Activated gamma-delta T cell treated with Interleukin-2 at 50 U/mL for 16 hours (primary cell): ENCODE data around the gene SPATS2L.

ENCODE experiments used
- DNase-seq: peaks from one replicate; pipeline ENCODE4 v3.0.0-alpha.2; 2020

The SPATS2L gene, protein sequence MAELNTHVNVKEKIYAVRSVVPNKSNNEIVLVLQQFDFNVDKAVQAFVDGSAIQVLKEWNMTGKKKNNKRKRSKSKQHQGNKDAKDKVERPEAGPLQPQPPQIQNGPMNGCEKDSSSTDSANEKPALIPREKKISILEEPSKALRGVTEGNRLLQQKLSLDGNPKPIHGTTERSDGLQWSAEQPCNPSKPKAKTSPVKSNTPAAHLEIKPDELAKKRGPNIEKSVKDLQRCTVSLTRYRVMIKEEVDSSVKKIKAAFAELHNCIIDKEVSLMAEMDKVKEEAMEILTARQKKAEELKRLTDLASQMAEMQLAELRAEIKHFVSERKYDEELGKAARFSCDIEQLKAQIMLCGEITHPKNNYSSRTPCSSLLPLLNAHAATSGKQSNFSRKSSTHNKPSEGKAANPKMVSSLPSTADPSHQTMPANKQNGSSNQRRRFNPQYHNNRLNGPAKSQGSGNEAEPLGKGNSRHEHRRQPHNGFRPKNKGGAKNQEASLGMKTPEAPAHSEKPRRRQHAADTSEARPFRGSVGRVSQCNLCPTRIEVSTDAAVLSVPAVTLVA

GRCh38 chr2:200306196-200306930 lies at the start of gene SPATS2L:
TSS of gene SPATS2L (plus strand) at chr2:200306693. CDS start at chr2:200389245, 82,552 bp downstream.
- DNase-seq: peak; percentile 41

DNA sequence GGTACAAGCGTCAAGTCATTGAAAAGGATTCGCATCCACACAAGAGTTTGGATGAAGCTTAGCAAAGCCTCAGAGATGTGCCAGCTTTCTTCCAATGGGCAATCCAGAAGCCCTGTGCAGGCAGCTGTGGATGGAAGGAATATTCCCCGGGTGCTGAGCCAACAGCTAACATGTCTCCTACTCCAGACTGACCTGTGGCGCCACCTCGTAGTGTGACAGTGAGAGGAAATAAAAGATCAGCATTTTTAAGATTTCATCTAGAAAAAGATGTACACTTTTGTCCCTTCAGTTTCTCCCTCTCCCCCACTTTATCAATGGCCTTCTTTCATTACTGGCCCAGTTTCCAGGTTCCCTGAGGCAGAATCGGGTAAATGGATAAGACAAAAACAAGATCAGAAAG lies 48.9 kb upstream of the SPATS2L start:
- DNase-seq: no peak

DNA sequence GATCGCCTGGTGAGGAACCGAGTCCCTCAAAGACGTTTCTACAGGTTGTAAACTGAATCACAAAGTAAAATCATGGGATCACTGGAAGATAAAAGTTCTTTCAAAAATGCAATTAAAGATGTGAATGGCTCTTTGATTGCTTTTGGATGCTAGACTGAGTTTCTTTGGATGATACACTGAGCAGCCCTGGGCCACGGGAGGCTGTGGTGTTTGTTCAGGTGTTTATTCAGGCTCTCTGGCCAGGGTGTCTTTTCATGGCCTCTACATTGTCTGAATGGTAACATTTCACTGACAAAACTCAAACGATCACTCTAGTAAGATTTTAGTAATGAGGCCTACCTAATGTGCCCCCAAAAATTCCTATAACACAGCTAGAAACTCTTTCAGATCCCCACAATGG lies 48.4 kb upstream of the SPATS2L start:
- DNase-seq: no peak

DNA sequence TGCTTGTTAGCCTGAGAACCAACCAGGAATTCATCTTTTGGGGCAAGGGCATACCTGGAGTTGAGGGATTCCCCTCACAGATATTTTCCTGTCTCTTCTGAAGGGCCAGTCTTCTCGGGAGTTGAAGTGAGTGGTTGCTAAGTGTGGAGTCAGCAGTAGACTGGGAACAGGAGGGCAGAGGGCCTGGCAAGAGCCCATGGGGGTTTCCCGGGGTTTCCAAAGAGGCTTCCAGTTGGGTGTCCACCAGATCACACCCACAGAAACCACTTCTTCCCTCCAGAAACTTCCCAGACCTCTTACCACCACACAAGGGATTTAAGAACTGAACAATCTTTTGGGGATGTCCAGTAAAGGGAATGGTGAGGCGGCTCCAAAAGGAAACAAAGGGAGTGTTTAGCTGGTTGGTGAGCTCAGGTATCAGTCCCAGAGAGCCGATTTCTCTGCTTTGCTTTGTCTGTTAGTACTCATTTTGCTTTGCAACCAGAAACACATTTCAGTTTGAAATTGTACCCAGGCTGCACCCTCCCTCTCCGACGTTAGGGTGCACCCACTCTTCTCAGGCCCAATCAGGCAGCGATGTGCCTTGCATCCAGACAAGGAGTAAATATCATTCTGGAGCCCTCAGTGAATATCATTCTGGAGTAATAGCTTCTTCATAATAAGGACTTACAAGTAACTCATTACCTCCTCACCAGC lies 47.5 kb upstream of the SPATS2L start:
- DNase-seq: no peak

DNA sequence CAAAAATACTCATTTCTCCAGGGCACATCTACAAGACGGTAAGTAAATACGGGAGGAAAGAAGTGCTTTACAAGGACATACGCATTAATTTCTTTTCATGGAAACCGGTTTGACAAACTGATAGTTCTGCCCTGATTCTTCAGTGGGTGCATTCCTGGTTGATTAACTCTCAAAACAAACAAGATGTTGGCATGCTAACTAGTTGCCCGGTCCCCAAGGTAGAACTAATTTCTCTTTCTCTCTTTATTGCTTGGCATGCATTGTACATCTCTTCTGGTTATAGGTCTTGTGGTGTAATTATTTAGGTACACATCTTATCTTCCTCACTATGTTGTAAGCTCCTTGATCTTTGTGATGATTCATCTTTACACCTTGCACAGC lies 46.9 kb upstream of the SPATS2L start:
- no peak for DNase-seq

GRCh38 chr2:200262047-200262446 lies 44.4 kb upstream of the SPATS2L start:
- no peak for DNase-seq

DNA sequence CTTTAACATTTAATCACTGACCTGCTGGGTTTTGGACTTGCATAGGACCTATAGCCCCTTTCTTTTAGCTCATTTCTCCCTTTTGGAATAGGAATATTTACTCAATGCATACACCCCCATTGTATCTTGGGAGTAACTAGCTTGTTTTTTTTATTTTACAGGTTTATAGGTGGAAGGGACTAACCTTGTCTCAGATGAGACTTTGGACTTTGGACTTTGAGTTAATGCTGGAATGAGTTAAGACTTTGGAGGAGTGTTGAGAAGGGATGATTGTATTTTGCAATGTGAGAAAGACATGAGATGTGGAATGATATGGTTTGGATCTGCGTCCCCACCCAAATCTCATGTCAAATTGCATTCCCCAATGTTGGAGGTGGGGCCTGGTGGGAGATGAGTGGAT lies 43.2 kb upstream of the SPATS2L start:
- DNase-seq: no peak

- DNase-seq: no peak
These were observed 41.9 kb upstream of the SPATS2L start for GRCh38 chr2:200264631-200265030.

DNA sequence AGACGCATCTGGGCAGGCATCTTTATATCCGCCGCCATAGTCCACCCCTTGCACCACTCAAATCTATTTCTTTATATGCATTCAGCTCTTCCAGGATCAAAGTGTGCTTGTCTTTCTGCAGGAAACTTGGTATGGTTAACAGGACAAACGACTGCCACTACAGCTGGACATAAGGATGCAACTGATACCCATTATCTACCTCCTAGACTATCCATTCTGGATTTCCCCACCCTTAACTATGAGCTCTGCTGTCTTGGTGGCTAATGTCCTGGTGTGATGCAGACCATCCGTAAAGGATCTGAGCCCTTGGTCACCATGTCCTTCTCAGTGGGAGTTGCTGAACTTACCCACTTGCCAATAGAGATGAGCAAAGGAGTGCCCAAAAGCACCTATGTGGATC lies 40.1 kb upstream of the SPATS2L start:
- DNase-seq: no peak

DNA sequence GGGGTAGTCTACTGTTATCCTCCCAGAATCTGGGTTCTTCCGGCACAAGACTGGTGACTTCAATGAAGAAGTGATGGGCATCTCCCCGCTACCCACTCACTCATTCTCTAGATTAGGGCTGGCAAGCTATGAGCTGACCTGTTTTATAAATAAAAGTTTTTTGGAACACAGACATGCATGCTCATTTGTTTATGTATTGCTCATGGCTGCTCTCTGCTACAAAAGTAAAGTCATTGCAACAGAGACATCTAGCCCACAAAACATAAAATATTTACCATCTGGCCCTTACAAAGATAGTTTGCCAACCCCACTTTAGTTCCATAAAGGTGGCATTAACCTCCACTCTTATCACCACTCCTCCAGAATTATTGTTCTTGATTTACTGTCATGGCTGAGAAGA lies 39.1 kb upstream of the SPATS2L start:
- DNase-seq: no peak

DNA sequence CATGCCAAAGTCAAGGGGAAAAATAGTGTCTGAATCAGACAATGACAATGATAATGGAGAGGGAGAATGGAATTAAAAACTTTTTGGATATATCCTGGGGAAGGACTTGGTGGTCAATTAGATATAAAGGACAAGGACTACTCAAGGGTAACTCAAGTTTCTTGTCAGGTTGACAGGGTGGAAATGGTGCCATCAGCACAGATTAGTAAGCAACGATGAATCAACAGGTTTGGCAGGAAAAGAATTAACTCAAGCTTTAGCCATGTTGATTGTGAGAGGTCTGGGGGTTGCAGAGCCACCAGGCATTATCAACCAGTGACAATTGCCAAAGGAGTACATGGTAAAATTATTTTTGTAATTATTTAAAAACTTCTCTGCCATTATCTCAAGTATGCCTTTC lies 35.8 kb upstream of the SPATS2L start:
- no peak for DNase-seq

- no peak for DNase-seq
These were observed 34.2 kb upstream of the SPATS2L start for GRCh38 chr2:200272320-200272719.

GRCh38 chr2:200274116-200275075 lies 32.1 kb upstream of the SPATS2L start:
- DNase-seq: no peak

DNA sequence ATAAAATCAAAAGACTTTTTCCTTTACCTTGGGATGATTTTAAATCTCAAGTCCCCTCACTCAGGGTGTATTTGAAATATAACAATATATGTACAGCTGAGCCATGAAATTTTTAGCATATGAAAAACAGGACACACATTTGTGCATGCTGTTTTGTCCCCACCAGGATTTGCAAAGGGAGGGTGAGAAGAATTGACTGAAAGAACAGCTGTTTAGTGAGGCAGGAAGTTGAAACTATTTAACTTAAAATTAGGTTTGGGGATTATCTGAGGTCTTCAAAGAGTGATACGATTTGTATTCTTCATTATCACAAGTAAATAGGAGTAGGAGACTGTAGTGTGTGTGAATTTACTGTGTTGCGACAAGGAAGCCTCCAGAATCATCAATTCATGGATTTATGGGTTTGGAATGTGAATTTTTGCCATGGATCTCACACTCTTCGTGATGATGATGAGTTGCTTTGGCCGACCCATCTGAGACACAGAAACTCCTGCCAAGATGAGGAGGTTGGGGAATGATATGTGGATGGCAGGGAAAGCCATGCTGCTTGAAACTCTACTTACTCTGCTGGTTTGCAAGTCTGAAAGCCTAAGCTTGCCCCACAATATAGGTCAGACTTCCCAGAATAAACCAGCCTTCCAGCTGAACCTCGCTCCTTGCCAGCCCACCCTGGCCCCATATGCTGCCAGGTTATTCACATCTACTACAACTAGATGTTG lies 31.0 kb upstream of the SPATS2L start:
- no peak for DNase-seq

DNA sequence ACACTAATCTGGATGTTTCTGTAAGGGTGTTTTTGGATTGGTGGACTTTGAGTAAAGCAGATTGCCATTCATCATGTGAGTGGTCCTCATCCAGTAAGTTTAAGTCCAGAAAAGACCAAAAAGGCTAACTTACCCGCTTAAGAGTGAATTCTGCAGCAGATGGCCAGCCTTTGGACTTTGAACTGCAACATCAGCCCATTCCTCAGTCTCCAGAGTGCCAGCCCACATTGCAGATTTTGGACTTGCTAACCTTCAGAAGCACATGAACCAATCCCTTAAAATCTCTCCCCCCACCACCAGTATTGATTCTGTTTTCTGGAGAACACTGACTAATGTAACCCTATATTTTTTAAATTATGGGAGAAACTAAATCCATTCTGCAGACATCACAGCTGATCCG lies 30.0 kb upstream of the SPATS2L start:
- no peak for DNase-seq

DNA sequence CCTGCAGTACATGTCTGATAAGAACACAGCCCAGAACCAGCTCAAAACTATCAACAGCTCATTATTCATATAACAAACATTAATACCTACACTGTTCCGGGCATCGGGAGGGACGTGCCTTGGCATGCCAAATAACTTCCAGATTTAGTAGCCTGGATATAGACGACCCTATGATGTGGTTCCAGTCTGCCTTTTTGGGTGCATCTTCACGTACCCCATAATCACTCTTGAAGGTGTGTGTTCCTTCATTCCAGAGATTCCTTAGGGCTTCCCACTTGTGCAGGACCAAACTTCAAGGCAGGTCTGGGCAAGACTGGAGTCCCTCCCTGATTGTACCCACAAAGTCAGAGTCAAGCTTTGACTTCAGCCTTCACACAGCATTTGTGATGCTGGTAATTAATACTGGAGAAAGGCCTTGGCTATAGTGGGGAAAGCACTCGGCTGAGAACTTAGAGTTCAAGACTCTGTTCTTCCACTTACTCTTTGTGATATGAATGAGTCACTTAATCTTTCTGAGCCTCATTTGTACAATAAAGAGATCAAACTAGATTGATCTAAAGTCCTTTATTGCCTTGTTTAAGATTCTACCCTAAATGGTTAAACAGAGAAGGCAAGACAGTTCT lies 27.7 kb upstream of the SPATS2L start:
- no peak for DNase-seq

DNA sequence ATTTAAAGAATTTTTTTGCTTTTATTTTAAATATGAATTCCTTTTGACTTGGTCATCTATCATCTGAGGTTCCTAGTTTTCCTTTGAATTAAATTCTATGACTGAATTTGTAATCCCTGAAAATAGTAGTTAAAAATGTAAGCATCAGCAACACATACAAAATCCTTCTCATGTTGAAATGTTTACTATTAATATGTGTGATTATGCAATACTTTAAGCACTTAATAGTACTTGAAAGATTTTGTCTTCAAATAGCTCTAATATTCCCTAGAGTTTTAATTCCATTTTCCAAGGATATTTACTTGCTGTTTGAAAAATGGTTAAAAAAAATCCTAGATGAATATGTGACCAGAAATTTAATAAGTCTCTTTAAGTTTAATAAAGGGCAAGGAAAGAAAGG lies 26.6 kb upstream of the SPATS2L start:
- no peak for DNase-seq

DNA sequence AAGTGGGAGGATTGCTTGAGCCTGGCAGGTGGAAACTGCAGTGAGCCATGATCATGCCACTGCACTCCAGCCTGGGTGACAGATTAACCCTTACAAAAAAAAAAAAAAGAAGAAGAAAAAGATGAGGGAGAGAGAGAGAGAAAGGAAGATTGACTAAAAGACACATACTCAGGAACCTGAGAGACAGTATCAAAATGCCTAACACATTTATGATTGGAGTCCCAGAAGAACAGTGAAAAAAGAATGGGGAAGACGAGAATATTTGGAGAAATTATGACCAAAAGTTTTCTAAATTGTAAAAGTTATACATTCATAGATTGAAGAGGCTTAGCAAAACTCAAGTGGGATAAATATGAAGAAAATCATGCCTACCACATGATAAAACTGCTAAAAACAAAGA lies 19.9 kb upstream of the SPATS2L start:
- no peak for DNase-seq

DNA sequence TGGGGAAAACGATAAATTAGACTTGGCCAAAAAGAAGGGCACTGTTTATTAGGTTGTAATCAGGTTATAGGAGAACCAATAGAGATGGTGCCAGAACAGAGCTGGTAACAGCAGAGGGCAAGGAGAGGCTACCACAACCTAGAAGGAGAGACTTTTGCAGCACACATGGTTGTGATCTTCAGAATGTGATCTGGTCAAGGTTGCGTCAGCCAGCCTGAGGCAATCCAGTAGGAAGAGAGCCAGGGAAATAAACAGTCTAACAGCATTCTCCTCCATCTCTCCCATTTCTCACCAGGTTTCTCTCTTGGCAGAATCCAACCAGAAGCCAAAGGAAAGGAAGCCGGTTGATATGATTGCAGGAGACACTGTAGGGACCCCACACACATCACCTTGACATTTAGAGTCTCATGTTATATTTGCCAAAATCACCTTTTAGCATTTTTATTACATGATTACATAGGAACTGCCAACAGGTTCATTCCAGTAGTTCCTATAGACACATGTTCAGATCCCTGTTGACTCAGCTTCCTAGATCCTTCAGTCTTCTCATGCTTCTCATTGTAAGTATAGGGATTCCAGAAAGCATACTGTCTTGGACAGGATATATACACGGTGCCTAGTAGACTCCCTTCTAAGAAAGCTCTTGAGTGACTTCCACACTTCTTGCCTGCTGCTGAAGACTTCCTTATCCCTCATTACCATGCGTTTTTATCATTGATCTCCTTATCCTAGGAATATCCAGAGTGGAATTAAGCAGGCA lies 17.6 kb upstream of the SPATS2L start:
- DNase-seq: no peak

GRCh38 chr2:200296118-200296517 lies 10.4 kb upstream of the SPATS2L start:
- DNase-seq: no peak
